Activated CD4-positive, CD25-positive, alpha-beta regulatory T cell treated with anti-CD3 and anti-CD28 coated beads, Interleukin-2, amount 50 U/mL, for 24 hours (primary cell): Measurements from ENCODE around the gene FOXC2.

Source experiments
- ATAC-seq, 2 donors: fragments of 150-1000 bp; cut with Tn5 transposase; one replicate each; pipeline ENCODE4 v1.10.0; 2021; ENCODE audit warnings: mild to moderate bottlenecking in 1 of 2, moderate library complexity in 1 of 2

FOXC2 gene

GRCh38 chr16:86533767-86534351 is 32.8 kb upstream of the FOXC2 start:
- ATAC-seq, result no peak

DNA sequence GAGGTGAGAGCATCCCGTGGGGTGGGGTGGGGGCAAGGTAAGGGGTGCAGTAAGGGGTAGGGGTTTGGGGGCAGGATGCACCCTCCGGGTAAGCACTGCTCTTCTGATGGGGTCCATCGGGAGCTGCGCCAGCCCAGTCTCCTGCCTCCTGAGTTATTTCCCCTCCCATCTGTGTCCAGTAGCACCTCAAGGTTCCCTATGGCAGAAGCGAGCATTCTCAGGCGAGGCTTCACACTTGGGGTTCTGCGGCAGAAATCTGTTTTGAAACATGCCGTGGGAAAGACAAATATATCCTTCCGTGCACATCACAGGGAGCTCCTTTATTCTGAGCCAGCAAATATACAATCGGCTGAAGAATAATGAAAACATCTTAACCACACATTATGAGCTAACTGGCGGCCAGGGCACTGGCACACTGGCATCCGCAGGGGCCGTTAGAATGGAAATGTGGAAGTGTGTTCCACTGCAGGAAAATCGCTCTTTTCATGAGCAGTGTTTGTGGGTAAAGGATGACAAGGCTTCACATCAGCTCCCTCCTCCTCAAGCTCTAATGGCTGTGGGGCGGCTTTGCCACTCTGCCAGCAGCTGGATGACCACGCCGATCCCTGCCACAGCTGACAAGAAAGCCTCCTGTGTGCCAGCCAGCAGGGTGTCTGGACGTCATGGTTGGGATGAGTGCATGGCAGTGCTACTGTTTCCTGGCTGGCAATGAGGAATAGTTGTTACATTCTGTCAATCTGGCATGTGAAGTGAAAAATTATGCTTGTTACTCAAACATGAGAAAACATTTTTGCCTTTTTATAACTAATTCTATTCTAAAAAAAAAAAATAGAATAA is 31.6 kb upstream of the FOXC2 start:
- ATAC-seq, result no peak

GRCh38 chr16:86536621-86537020 is 30.0 kb upstream of the FOXC2 start:
- no peak for ATAC-seq

- ATAC-seq, result no peak
These were observed 29.1 kb upstream of the FOXC2 start for GRCh38 chr16:86537486-86537885.

- ATAC-seq, result no peak
These were observed 28.3 kb upstream of the FOXC2 start for GRCh38 chr16:86538196-86538780.

- no peak for ATAC-seq
These were observed 25.7 kb upstream of the FOXC2 start for GRCh38 chr16:86540894-86541293.

DNA sequence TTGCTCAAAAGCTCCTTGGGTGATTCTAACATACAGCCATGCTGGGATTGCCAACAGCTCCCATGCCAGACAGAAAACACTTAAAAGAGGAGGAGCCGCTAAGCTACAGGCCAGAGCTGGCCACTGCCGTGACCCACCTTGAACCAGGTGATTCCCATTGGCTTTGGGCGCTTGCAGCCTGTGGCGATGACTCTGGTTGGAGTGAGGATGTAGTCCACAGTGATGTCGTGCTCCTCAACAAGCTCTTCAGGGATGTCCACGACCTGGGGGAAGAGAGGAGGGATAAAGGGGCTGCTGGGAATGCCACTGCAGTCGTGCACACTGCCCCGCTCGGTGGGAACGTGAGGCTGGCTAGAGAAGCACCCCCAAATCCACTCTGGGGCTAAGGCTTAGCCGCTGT is 25.1 kb upstream of the FOXC2 start:
- ATAC-seq, result no peak

DNA sequence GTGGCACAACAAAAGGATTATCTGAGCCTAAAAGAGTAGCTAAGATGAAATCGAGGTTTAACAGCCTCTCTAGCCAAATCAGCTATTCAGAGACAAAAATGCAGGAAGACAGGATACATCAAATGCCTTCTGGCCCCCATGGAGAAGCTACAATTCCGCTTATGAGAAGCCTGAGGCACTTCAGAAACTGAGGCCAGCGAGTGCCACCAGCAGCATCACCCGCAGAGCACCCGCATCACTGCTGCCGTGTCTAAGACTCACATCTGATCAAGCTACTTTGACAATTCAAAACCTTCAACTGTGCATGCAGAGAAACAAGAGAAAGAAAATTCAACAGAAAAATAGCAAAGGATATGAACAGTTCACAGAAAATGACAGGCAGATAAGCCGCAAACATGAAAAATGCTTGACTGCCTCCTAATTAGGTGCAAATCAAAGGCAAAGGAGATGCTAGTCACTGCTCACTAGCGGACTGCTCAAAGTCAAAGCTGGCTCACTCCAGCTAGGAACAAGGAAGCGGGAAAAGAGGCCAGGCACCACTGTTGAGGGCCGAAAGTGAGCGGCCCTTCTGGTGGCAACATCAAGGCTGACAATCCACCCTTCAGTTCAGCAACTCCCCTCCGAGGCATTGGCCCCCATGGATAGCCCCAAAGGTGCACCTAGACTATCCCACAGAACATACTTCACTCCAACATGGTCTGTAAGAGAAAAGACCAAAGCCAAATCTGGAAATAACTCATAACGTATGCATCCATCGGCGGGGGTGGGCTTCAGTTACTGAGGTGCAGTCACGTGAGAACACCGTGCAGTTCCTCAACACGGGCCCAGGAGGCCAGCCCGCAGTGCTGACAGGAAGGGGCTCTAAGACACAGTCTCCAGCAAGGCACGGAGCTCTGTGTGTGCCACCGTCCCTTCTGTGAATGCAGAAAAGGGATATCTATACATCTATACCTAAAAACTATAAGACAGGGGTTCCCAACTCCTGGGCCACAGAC is 23.6 kb upstream of the FOXC2 start:
- ATAC-seq, result no peak

DNA sequence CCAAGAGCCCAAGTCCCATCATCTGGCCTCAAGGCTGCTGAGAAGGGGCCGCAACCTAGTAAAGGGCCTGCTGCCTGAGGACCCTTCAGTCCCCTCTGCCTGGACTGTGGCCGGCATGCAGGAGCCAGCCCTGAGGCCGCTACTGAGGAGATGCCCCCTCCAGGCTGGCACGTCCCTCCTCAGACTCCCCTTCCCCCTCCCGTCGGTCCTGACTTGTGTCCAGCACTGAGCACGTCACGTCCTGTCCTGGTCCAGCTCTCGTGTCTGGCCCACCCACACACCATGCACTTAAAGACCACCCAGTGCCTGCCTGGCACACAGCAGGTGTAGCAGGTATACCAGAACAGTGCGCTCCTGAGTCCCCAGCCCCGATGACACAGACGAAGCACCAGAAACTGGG is 21.1 kb upstream of the FOXC2 start:
- no peak for ATAC-seq

DNA sequence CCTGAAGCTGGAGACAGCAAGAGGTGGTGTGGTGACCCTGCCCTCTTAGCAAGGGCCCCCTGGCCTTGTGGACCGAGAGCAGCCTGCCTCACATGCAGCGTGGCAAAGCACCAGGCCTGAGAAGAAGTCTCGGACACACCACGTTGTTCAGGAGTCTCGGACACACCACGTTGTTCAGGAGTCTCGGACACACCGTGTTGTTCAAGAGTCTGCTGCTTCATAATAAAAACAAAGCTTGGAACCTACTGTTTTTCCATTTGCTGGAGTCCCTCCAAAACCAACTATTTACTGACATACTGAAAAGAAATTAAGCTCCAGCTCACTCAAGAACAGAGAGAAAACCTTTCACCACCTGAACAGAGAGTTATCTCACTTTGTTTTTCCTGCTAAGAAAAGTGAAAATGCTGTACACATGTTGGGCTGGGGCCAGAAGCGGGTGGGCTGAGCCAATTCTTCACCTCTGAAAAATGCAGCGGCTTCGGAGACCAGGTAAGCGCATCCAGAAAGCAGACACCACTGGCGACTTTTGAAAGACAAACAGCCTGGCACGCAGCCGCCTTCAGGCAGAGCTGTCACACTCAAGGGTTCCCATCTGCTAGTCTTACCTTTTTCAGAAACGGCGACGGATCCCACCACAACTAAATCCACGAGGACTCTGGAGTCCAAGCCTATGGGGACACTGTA is 20.5 kb upstream of the FOXC2 start:
- ATAC-seq, result no peak

DNA sequence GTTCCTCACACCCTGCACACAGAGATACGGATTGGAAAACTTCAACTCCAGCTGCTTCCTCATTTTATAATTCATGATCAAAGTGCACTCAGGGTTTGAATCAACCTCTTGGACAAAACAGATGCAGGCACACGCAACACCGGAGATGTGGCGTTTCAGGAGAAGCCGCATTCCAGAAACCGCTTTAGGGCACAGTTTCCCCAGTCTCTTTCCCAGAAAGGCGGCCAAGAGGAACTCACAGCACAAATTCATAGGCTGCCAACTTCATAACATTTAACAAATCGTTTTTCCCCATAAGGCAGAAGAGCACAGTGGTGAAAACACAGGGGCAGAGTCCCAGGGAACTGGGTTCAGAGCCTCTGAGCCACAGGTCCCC is 20.0 kb upstream of the FOXC2 start:
- ATAC-seq, result no peak

DNA sequence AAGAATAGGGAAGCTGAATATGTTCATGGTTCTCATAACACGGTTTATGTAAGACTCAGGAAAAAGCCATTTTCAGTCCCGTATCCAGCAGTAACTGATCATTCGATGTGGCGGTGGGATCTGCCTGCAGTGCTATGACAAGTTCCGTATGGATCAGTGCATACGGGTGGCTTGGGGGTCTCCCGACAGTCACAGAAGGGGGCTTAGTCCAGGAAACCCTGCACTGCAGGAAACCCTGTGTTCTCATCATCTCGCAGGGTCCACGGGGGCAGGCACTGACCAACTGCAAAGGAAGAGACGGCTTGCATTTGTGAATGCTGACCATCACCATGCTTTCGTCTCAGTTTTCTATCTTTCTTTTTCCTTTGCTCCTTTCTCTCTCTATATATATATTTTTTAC is 19.3 kb upstream of the FOXC2 start:
- ATAC-seq, result no peak

- ATAC-seq, result peak; percentile 83 to 92
These were observed 17.3 kb upstream of the FOXC2 start for GRCh38 chr16:86549076-86549892.

DNA sequence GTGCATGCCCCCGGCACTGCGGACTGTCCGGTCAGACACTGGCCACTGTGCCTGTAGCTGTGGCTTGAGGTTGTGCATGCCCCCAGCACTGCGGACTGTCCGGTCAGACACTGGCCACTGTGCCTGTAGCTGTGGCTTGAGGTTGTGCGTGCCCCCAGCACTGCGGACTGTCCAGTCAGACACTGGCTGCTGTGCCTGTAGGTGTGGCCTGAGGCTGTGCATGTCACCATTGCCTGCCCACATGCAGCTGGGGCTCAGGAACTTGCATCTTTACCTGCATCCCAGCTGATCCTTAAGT is 16.8 kb upstream of the FOXC2 start:
- no peak for ATAC-seq

GRCh38 chr16:86550281-86550680 is 16.3 kb upstream of the FOXC2 start:
- ATAC-seq, result no peak

- ATAC-seq, result no peak
These were observed 13.3 kb upstream of the FOXC2 start for GRCh38 chr16:86553356-86553755.

DNA sequence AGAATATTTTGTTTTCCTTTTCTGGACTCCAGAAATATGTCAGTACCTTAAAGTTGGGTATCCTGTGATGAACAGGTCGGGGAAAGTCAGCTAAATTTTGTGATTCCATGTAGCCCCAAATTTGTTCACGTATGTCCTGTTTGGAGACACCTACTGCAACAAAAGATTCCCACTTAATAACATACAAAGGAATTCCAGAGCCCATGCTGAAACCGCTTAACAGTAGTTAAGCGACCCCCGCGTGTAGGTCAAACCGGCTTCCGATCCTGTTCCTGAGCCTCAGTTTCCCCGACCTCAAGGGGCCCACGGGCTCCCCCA is 12.1 kb upstream of the FOXC2 start:
- ATAC-seq, result no peak

- peak; percentile 87 to 91 for ATAC-seq
These were observed 11.5 kb upstream of the FOXC2 start, which contains the start of gene MTHFSD for GRCh38 chr16:86554917-86555703. MTHFSD (minus strand) TSS chr16:86555235; CDS start chr16:86555184, 51 bp downstream.

DNA sequence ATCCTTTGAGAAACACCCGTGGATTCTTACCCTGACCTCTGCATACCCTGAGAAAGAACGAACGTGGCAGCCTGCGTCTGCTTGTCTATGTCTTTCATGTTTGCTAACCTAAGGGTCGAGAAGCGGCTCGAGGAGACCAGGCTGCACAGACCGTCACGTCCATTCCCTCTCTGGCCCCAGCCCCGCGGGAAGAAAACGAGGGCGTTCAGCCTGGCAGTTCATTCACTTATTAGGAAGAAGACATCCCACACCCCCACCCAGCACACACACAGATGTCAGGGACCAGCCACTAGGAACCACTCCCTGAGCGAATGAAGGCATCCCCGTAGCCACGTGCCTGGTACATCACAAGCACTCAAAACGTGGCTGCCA is 10.9 kb upstream of the FOXC2 start:
- ATAC-seq, result no peak

GRCh38 chr16:86556576-86556975 is 10.1 kb upstream of the FOXC2 start:
- ATAC-seq, result no peak

DNA sequence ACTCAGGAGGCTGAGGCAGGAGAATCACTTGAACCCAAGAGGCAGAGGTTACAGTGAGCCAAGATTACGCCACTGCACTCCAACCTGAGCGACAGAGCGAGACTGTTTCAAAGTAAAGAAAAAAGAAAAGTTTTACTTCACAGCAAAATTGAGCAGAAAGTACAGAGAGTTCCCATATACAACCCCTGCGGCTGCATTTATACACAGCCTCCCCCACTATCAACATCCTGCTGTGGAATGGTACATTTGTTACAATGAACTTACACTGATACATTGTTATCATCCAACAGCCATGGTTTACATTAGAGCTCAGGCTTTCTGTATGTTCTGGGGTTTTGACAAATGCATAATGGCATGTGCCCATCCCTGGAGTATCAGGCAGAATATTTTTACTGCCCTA is 9.0 kb upstream of the FOXC2 start:
- no peak for ATAC-seq
